B cell (primary cell): ENCODE measurements around the gene ISG15. TPM values are rescaled to one million over a fixed set of nuclear protein-coding genes. Genes with fewer than 3 reads are reported as not detected.

Source experiments
- ATAC-seq: fragments of 200-7000 bp; cut with Tn5 transposase; one replicate; pipeline ENCODE4 v1.10.0; 2021; ENCODE audit warnings: low read depth, mild to moderate bottlenecking, moderate number of reproducible peaks, moderate library complexity
- CTCF ChIA-PET: fragments of 350-600 bp; sonication (Branson Sonifier 250); formaldehyde crosslinking; loops from one replicate; lab custom pipeline; 2021; ENCODE audit warnings: antibody characterized with exemption, inconsistent platforms; lab: Charles Lee
- POLR2A ChIA-PET: fragments of 350-600 bp; sonication (Branson Sonifier 250); formaldehyde crosslinking; loops from one replicate; lab custom pipeline; 2021; ENCODE audit warnings: antibody characterized with exemption; lab: Charles Lee
- DNase-seq: peaks from one replicate; pipeline ENCODE4 v3.0.0; 2013
- H2AFZ ChIP-seq: 2 replicates; pipeline ENCODE4 v1.6.1; 2012; ENCODE audit warnings: mild to moderate bottlenecking, low read depth, low read length; ENCODE audit not compliant: insufficient read depth, poor library complexity, severe bottlenecking
- H3K27ac ChIP-seq, 2 donors: 1 replicate in 1 of 2; 2 replicates in 1 of 2; pipeline ENCODE4 v1.5.1; 2012 to 2013; ENCODE audit warnings: low read length in 2 of 2, mild to moderate bottlenecking in 2 of 2, moderate library complexity in 1 of 2
- H3K27me3 ChIP-seq, 4 experiments: fragments of 200-600 bp in 1 of 4; sonication (generic) in 1 of 4; replicated peaks in 1 of 4; 1 replicate in 2 of 4; 2 replicates in 2 of 4; pipeline versions ENCODE4 v1.6.1 to v1.7.0; 2013 to 2016; ENCODE audit warnings: low read length in 3 of 4, mild to moderate bottlenecking in 2 of 4, mixed read lengths in 1 of 4, moderate library complexity in 1 of 4; ENCODE audit not compliant: insufficient read depth in 4 of 4, control insufficient read depth in 3 of 4; ENCODE audit errors: control extremely low read depth in 1 of 4
- H3K36me3 ChIP-seq, 2 experiments: replicated peaks in 1 of 2; 1 replicate in 1 of 2; 2 replicates in 1 of 2; pipeline versions ENCODE4 v1.6.1 to v1.7.1; 2013; ENCODE audit warnings: low read length in 1 of 2; ENCODE audit not compliant: insufficient read depth in 2 of 2, control insufficient read depth in 1 of 2; ENCODE audit errors: control extremely low read depth in 1 of 2, extremely low read depth in 1 of 2
- H3K4me1 ChIP-seq, 2 donors: fragments of 200-600 bp in 1 of 2; sonication (generic) in 1 of 2; 1 replicate in 1 of 2; 2 replicates in 1 of 2; pipeline versions ENCODE4 v1.5.1 to v1.6.1; 2013 to 2017; ENCODE audit warnings: low read length in 2 of 2; ENCODE audit not compliant: control insufficient read depth in 2 of 2, insufficient read depth in 2 of 2
- H3K4me2 ChIP-seq: replicated peaks from 2 replicates; pipeline ENCODE3; 2012; ENCODE audit warnings: mild to moderate bottlenecking, low read depth, low read length; ENCODE audit not compliant: poor library complexity, severe bottlenecking
- H3K4me3 ChIP-seq, 5 experiments: fragments of 200-600 bp in 1 of 5; sonication (generic) in 1 of 5; 1 replicate in 3 of 5; 2 replicates in 2 of 5; pipeline versions ENCODE4 v1.5.1 to v1.7.0; 2011 to 2016; ENCODE audit warnings: low read length in 4 of 5, mild to moderate bottlenecking in 4 of 5, low read depth in 2 of 5, control low read depth in 1 of 5, moderate library complexity in 1 of 5; ENCODE audit not compliant: insufficient read depth in 1 of 5; ENCODE audit errors: control extremely low read depth in 1 of 5, extremely low read depth in 1 of 5
- H3K79me2 ChIP-seq: fragments of 200-600 bp; sonication (generic); one replicate; pipeline ENCODE4 v1.6.0; 2016; ENCODE audit warnings: low read length; ENCODE audit not compliant: control insufficient read depth, insufficient read depth
- H3K9ac ChIP-seq: fragments of 200-600 bp; sonication (generic); 2 replicates; pipeline ENCODE4 v1.6.1; 2017; ENCODE audit warnings: mild to moderate bottlenecking, low read length, moderate library complexity
- H3K9me3 ChIP-seq, 3 donors: one replicate each; pipeline versions ENCODE4 v1.6.1 to v1.7.1; 2013; ENCODE audit warnings: low read length in 2 of 3; ENCODE audit not compliant: control insufficient read depth in 2 of 3, insufficient read depth in 1 of 3; ENCODE audit errors: control extremely low read depth in 1 of 3
- H4K20me1 ChIP-seq: 2 replicates; pipeline ENCODE4 v1.6.0; 2012; ENCODE audit warnings: mild to moderate bottlenecking, low read length; ENCODE audit not compliant: insufficient read depth, control insufficient read depth, poor library complexity, severe bottlenecking
- H3K27ac Mint-ChIP-seq: one replicate; pipeline ENCODE4 v1.8.0; 2021; ENCODE audit warnings: mixed read lengths
- H3K27me3 Mint-ChIP-seq: one replicate; pipeline ENCODE4 v1.8.0; 2021; ENCODE audit warnings: mixed read lengths
- H3K4me1 Mint-ChIP-seq: one replicate; pipeline ENCODE4 v1.8.0; 2021; ENCODE audit warnings: mixed read lengths
- H3K4me3 Mint-ChIP-seq: one replicate; pipeline ENCODE4 v1.8.0; 2021; ENCODE audit warnings: mixed read lengths
- H3K9me3 Mint-ChIP-seq: one replicate; pipeline ENCODE4 v1.8.0; 2022; ENCODE audit warnings: mixed read lengths; ENCODE audit not compliant: insufficient read depth
- EZH2 ChIP-seq: IDR thresholded peaks from 2 replicates; pipeline ENCODE4 v1.6.1; 2012; ENCODE audit warnings: borderline replicate concordance, low read depth, mild to moderate bottlenecking, moderate library complexity, low read length; ENCODE audit not compliant: insufficient read depth, poor library complexity, severe bottlenecking
- WGBS: methylation state at CpG from one replicate; pipeline ENCODE4 v1.1.5; 2013; ENCODE audit warnings: missing lambda C conversion rate; ENCODE audit not compliant: insufficient coverage; 5-methylcytosine and 5-hydroxymethylcytosine counted together
- intact Hi-C: fragments of 100-400 bp; cut with micrococcal nuclease; formaldehyde crosslinking; loops from one replicate; pipeline ENCODE4 v1.10.0; 2022
- polyA plus RNA-seq: library from polyadenylated mRNA; depleted of rRNA; stranded (reverse); fragments of >200 nt; gene quantifications from 2 replicates; pipeline ENCODE4 v1.2.3, GENCODE V29; 2012
- total RNA-seq, 2 donors: library from RNA; stranded (reverse); fragments of 120-200 nt in 1 of 2; gene quantifications; 1 replicate in 1 of 2; 2 replicates in 1 of 2; pipeline versions ENCODE4 v1.2.3 to v1.2.4, GENCODE V29; 2013 to 2022
- TF ChIP-seq, protein P1 (sequence below): fragments of 200-600 bp; IDR thresholded peaks from one replicate; pipeline ENCODE4 v1.8.0; 2022; ENCODE audit warnings: antibody characterized with exemption, mild to moderate bottlenecking

ISG15 gene
- total and polyA plus RNA-seq, 2 donors (not counting 1 experiment from before 2014, with no cell fraction given) = 28.3 to 91.4 TPM

DNA sequence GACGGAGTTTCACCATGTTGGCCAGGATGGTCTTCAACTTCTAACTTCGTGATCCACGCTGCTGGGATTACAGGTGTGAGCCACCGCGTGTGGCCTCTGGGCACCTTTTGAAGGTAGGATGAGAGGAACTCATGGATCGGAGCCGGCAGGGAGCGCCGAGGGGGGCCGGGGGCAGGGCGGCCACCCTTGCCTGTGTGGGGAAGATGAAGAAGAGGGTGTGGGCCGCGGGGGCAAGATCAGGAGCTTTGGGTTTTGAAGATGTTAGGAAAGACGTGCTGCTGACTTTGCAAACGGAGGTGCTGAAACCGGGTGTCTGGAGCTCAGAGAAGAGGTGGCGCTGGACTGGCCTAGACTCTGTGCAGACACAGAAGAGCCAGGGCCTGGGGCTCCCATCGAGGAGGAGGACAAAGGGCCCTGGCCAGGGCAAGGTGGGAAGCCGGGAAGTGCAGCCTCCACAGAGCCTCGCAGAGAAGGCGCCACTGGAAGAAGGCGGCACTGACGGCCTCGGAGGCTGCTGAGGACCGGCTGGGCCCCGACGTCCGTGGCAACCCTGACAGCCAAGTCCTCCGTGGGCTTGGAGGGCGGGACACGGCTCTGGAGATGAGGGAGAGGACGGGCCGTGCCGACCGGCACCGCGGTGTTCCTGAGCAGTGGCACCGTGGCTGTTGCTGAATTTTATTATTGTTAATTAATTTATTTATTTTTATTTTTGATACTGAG lies 47.1 kb downstream of the ISG15 start:
- Mint-ChIP-seq H3K27ac (no peak overlapping the region), H3K4me3 (peak overlapping the region; percentile 76), H3K4me1 (peaks cover 22% of the 10 kb centered on the region), H3K9me3 (no peaks in the 10 kb centered on the region), H3K27me3 (peaks cover 7% of the 10 kb centered on the region)
- ChIA-PET POLR2A (interaction anchor here (0.9 to 1.4 kb wide), 2 partner anchors 22 to 62 kb away, joined by 4 read pairs; no protein-coding TSS in a partner anchor), CTCF (interaction anchor here (1.2 to 2.0 kb wide), 3 partner anchors 20 to 27 kb away, joined by 5 to 7 read pairs (median 6); no protein-coding TSS in a partner anchor)
- H3K4me1 ChIP-seq = peaks cover 38 to 44% of the 10 kb centered on the region in 2 donors
- no peak overlapping the region for H2AFZ ChIP-seq
- no peaks in the 10 kb centered on the region for H3K36me3 ChIP-seq
- H3K79me2 ChIP-seq = no peaks in the 10 kb centered on the region
- H3K4me2 ChIP-seq = peak overlapping the region; percentile 95
- H3K27ac ChIP-seq = no peak overlapping the region
- no peak overlapping the region for H3K9ac ChIP-seq
- no peaks in the 10 kb centered on the region for H4K20me1 ChIP-seq
- H3K4me3 ChIP-seq = no peak overlapping the region
- DNase-seq (no peak), ATAC-seq (no peak)
- TF ChIP-seq EZH2 = no peak
- TF ChIP-seq, protein P1, sequence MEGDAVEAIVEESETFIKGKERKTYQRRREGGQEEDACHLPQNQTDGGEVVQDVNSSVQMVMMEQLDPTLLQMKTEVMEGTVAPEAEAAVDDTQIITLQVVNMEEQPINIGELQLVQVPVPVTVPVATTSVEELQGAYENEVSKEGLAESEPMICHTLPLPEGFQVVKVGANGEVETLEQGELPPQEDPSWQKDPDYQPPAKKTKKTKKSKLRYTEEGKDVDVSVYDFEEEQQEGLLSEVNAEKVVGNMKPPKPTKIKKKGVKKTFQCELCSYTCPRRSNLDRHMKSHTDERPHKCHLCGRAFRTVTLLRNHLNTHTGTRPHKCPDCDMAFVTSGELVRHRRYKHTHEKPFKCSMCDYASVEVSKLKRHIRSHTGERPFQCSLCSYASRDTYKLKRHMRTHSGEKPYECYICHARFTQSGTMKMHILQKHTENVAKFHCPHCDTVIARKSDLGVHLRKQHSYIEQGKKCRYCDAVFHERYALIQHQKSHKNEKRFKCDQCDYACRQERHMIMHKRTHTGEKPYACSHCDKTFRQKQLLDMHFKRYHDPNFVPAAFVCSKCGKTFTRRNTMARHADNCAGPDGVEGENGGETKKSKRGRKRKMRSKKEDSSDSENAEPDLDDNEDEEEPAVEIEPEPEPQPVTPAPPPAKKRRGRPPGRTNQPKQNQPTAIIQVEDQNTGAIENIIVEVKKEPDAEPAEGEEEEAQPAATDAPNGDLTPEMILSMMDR = no peak
- H3K27me3 ChIP-seq = peaks cover 0 to 64% (median 30%) of the 10 kb centered on the region in 4 experiments
- peaks cover 0 to 22% (median 0%) of the 10 kb centered on the region in 3 donors for H3K9me3 ChIP-seq
- WGBS = 53% methylated on average over 28 of the region's 38 CpGs
- intact Hi-C loops = loop anchor here (10.0 kb wide), 1 partner anchor 46 kb away; the partner anchor contains the start of gene ISG15
